HG03280 (cell line): ENCODE results near the gene CDK9.

ENCODE experiments used
- ATAC-seq: cut with Tn5 transposase; IDR thresholded peaks from one replicate; pipeline ENCODE4 v1.9.1; 2021; ENCODE audit warnings: mild to moderate bottlenecking, moderate library complexity; ENCODE audit not compliant: unreplicated experiment

Gene CDK9

GRCh38 chr9:127801955-127802575 lies 16.2 kb downstream of the CDK9 start:
- ATAC-seq = no peak

- ATAC-seq = peak; percentile 78
Observed at GRCh38 chr9:127802576-127803443, 17.0 kb downstream of the CDK9 start, which contains the start of gene FPGS. Gene FPGS (plus strand): TSS chr9:127802882. CDS start chr9:127802925, 43 bp downstream.

- no peak for ATAC-seq
Observed at GRCh38 chr9:127803507-127804352, 17.9 kb downstream of the CDK9 start.

GRCh38 chr9:127805620-127806019 lies 19.8 kb downstream of the CDK9 start:
- no peak for ATAC-seq

GRCh38 chr9:127806871-127807270 lies 21.0 kb downstream of the CDK9 start:
- ATAC-seq = no peak

GRCh38 chr9:127808347-127809001 lies 22.6 kb downstream of the CDK9 start:
- no peak for ATAC-seq

GRCh38 chr9:127809002-127809539 lies 23.2 kb downstream of the CDK9 start:
- ATAC-seq = no peak

GRCh38 chr9:127809540-127810377 lies 23.9 kb downstream of the CDK9 start:
- ATAC-seq = no peak

GRCh38 chr9:127810378-127811187 lies 24.7 kb downstream of the CDK9 start:
- no peak for ATAC-seq

GRCh38 chr9:127812011-127812410 lies 26.2 kb downstream of the CDK9 start:
- ATAC-seq = no peak

GRCh38 chr9:127812936-127813675 lies 27.3 kb downstream of the CDK9 start:
- no peak for ATAC-seq

- no peak for ATAC-seq
Observed at GRCh38 chr9:127813686-127814226, 27.9 kb downstream of the CDK9 start.

GRCh38 chr9:127814619-127815511 lies 29.0 kb downstream of the CDK9 start:
- no peak for ATAC-seq

- no peak for ATAC-seq
Observed at GRCh38 chr9:127815512-127816361, 29.9 kb downstream of the CDK9 start.

GRCh38 chr9:127816362-127816725 lies 30.5 kb downstream of the CDK9 start:
- no peak for ATAC-seq

GRCh38 chr9:127816728-127817127 lies 30.9 kb downstream of the CDK9 start:
- no peak for ATAC-seq
